HG02852 (cell line): ENCODE data around the gene HNRNPA1.
"Not testable (repeated sequence)": the region's sequence is repeated elsewhere in the genome, so short reads cannot be mapped to it uniquely, and the experiment has no call there.

Experiments
- ATAC-seq: cut with Tn5 transposase; IDR thresholded peaks from one replicate; pipeline ENCODE4 v1.9.1; 2021; ENCODE audit warnings: mild to moderate bottlenecking, moderate library complexity; ENCODE audit not compliant: unreplicated experiment

Gene HNRNPA1

GRCh38 chr12:54280468-54281260 is at the start of gene HNRNPA1:
TSS of gene HNRNPA1 (plus strand) at chr12:54280726. CDS start at chr12:54280808, 82 bp downstream.
- ATAC-seq, result peak; percentile 85

- not testable (repeated sequence) for ATAC-seq
Measured at GRCh38 chr12:54231269-54231668, 49.3 kb upstream of the HNRNPA1 start.

- no peak for ATAC-seq
Measured at GRCh38 chr12:54232790-54233189, 47.7 kb upstream of the HNRNPA1 start.

- no peak for ATAC-seq
Measured at GRCh38 chr12:54238531-54238930, 42.0 kb upstream of the HNRNPA1 start.

GRCh38 chr12:54239620-54240019 is 40.9 kb upstream of the HNRNPA1 start:
- ATAC-seq, result no peak

GRCh38 chr12:54240129-54240528 is 40.4 kb upstream of the HNRNPA1 start:
- ATAC-seq, result no peak

- peak; percentile 61 for ATAC-seq
Measured at GRCh38 chr12:54240971-54241588, 39.4 kb upstream of the HNRNPA1 start.

- no peak for ATAC-seq
Measured at GRCh38 chr12:54246011-54246641, 34.4 kb upstream of the HNRNPA1 start.

- ATAC-seq, result no peak
Measured at GRCh38 chr12:54249489-54249888, 31.0 kb upstream of the HNRNPA1 start.

GRCh38 chr12:54251667-54252284 is 28.8 kb upstream of the HNRNPA1 start:
- no peak for ATAC-seq

GRCh38 chr12:54253240-54253639 is 27.3 kb upstream of the HNRNPA1 start:
- no peak for ATAC-seq

- no peak for ATAC-seq
Measured at GRCh38 chr12:54257332-54257731, 23.2 kb upstream of the HNRNPA1 start.

- no peak for ATAC-seq
Measured at GRCh38 chr12:54258201-54258681, 22.3 kb upstream of the HNRNPA1 start.

GRCh38 chr12:54259194-54260011 is 21.1 kb upstream of the HNRNPA1 start:
- no peak for ATAC-seq

GRCh38 chr12:54261815-54262402 is 18.6 kb upstream of the HNRNPA1 start:
- no peak for ATAC-seq

GRCh38 chr12:54262403-54262925 is 18.1 kb upstream of the HNRNPA1 start:
- no peak for ATAC-seq

GRCh38 chr12:54265364-54265812 is 15.1 kb upstream of the HNRNPA1 start:
- no peak for ATAC-seq

GRCh38 chr12:54266852-54267251 is 13.7 kb upstream of the HNRNPA1 start:
- no peak for ATAC-seq

GRCh38 chr12:54270345-54270744 is 10.2 kb upstream of the HNRNPA1 start:
- ATAC-seq, result no peak

- no peak for ATAC-seq
Measured at GRCh38 chr12:54272214-54272613, 8.3 kb upstream of the HNRNPA1 start.
